Bronchial epithelial cell (primary cell): ENCODE data around the gene IFNA10. TPM values are rescaled to one million over a fixed set of nuclear protein-coding genes. Genes with fewer than 3 reads are reported as not detected.
"Not testable (repeated sequence)": the region's sequence is repeated elsewhere in the genome, so short reads cannot be mapped to it uniquely, and the experiment has no call there.

ENCODE experiments used
- DNase-seq: peaks from one replicate; pipeline ENCODE4 v3.0.0-alpha.2; 2010; ENCODE audit warnings: low read depth
- FAIRE-seq: peaks from 2 replicates; lab custom pipeline; 2011; peaks lifted over from hg19 to GRCh38; lab: Jason Lieb, UNC
- H3K27me3 ChIP-seq: 2 replicates; pipeline ENCODE4 v1.5.1; 2011; ENCODE audit warnings: low read length; ENCODE audit not compliant: control insufficient read depth, insufficient read depth
- H3K36me3 ChIP-seq: 2 replicates; pipeline ENCODE4 v1.5.1; 2011; ENCODE audit warnings: low read length; ENCODE audit not compliant: control insufficient read depth, insufficient read depth
- H3K4me3 ChIP-seq: 2 replicates; pipeline ENCODE4 v1.5.1; 2011; ENCODE audit warnings: mild to moderate bottlenecking, low read depth, low read length, control low read depth
- CTCF ChIP-seq: IDR thresholded peaks from 2 replicates; pipeline ENCODE4 v1.5.1; 2011; ENCODE audit warnings: mild to moderate bottlenecking, moderate library complexity, low read length, control low read depth, inconsistent platforms; ENCODE audit not compliant: insufficient read depth, severe bottlenecking
- total RNA-seq: library from RNA; depleted of rRNA; stranded (reverse); fragments of >200 nt; gene quantifications from 2 replicates; pipeline ENCODE4 v1.2.1, GENCODE V29; 2014

Gene IFNA10
- total RNA-seq, 1 donor from 2014 or later: not detected

GRCh38 chr9:21182810-21183736, 23.9 kb downstream of the IFNA10 start:
- peak; percentile 44 for TF ChIP-seq CTCF
- H3K27me3 ChIP-seq, H3K36me3 ChIP-seq, FAIRE-seq, H3K4me3 ChIP-seq: not testable (repeated sequence)
- DNase-seq: peak; percentile 15

GRCh38 chr9:21174671-21175070, 32.3 kb downstream of the IFNA10 start:
- DNase-seq: peak; percentile 32
- Histone ChIP-seq H3K4me3 (no peak overlapping the region), H3K27me3 (peaks cover 6% of the 10 kb centered on the region), H3K36me3 (no peaks in the 10 kb centered on the region)
- FAIRE-seq: no peak
- TF ChIP-seq CTCF: no peak

GRCh38 chr9:21172156-21172555, 34.8 kb downstream of the IFNA10 start:
- TF ChIP-seq CTCF: no peak
- DNase-seq (no peak), FAIRE-seq (no peak)
- H3K27me3 ChIP-seq: peaks cover 3% of the 10 kb centered on the region
- H3K4me3 ChIP-seq: no peak overlapping the region
- no peaks in the 10 kb centered on the region for H3K36me3 ChIP-seq

- H3K4me3 ChIP-seq: no peak overlapping the region
- no peak for FAIRE-seq
- no peak for TF ChIP-seq CTCF
- no peaks in the 10 kb centered on the region for H3K27me3 ChIP-seq
- no peaks in the 10 kb centered on the region for H3K36me3 ChIP-seq
- DNase-seq: no peak
Observed at GRCh38 chr9:21171351-21171750, 35.6 kb downstream of the IFNA10 start.

GRCh38 chr9:21166560-21166959, 40.4 kb downstream of the IFNA10 start, which contains the start of gene IFNA21:
Gene IFNA21 (minus strand): TSS chr9:21166660. CDS start chr9:21166612, 48 bp downstream.
- FAIRE-seq, H3K4me3 ChIP-seq, H3K36me3 ChIP-seq, H3K27me3 ChIP-seq, DNase-seq: not testable (repeated sequence)

GRCh38 chr9:21165516-21165915, 41.4 kb downstream of the IFNA10 start:
- no peaks in the 10 kb centered on the region for H3K36me3 ChIP-seq
- no peak for TF ChIP-seq CTCF
- no peak for FAIRE-seq

More at GRCh38 chr9:21165516-21165915, 41.4 kb downstream of the IFNA10 start:
- Histone ChIP-seq H3K27me3 (no peaks in the 10 kb centered on the region), H3K4me3 (no peak overlapping the region)
- no peak for DNase-seq
